Activated B cell treated with CpG ODN at 0.5 μM for 24 hours (primary cell): ENCODE results near the gene TGM6. TPM values are rescaled to one million over a fixed set of nuclear protein-coding genes. Genes with fewer than 3 reads are reported as not detected.

Source experiments
- ATAC-seq: fragments of 200-7000 bp; cut with Tn5 transposase; one replicate; pipeline ENCODE4 v1.10.0; 2021; ENCODE audit warnings: low read depth, mild to moderate bottlenecking, moderate library complexity
- CTCF ChIA-PET: fragments of 350-600 bp; sonication (Branson Sonifier 250); formaldehyde crosslinking; loops from one replicate; lab custom pipeline; 2021; ENCODE audit warnings: antibody characterized with exemption; lab: Charles Lee
- POLR2A ChIA-PET: fragments of 350-600 bp; sonication (Branson Sonifier 250); formaldehyde crosslinking; loops from one replicate; lab custom pipeline; 2021; ENCODE audit warnings: antibody characterized with exemption; lab: Charles Lee
- DNase-seq: peaks from one replicate; pipeline ENCODE4 v3.0.0; 2022
- H3K27ac Mint-ChIP-seq: one replicate; pipeline ENCODE4 v1.8.0; 2020; ENCODE audit warnings: mixed read lengths
- H3K27me3 Mint-ChIP-seq: one replicate; pipeline ENCODE4 v1.8.0; 2021; ENCODE audit warnings: mixed read lengths
- H3K36me3 Mint-ChIP-seq: one replicate; pipeline ENCODE4 v1.8.0; 2021; ENCODE audit warnings: low read depth, mixed read lengths
- H3K4me1 Mint-ChIP-seq: one replicate; pipeline ENCODE4 v1.8.0; 2021; ENCODE audit warnings: mixed read lengths
- H3K4me3 Mint-ChIP-seq: one replicate; pipeline ENCODE4 v1.8.0; 2020; ENCODE audit warnings: mild to moderate bottlenecking, mixed read lengths
- H3K9me3 Mint-ChIP-seq: one replicate; pipeline ENCODE4 v1.8.0; 2020; ENCODE audit warnings: mixed read lengths
- intact Hi-C: fragments of 100-400 bp; cut with micrococcal nuclease; formaldehyde crosslinking; loops from one replicate; pipeline ENCODE4 v1.15.1; 2024
- total RNA-seq: library from RNA; stranded (reverse); gene quantifications from 2 replicates; pipeline ENCODE4 v1.2.3, GENCODE V29; 2022
- TF ChIP-seq, protein P1 (sequence below): fragments of 200-600 bp; IDR thresholded peaks from one replicate; pipeline ENCODE4 v1.8.0; 2022; ENCODE audit warnings: antibody characterized with exemption, mild to moderate bottlenecking

Gene TGM6
- total RNA-seq, 1 donor from 2014 or later: not detected

DNA sequence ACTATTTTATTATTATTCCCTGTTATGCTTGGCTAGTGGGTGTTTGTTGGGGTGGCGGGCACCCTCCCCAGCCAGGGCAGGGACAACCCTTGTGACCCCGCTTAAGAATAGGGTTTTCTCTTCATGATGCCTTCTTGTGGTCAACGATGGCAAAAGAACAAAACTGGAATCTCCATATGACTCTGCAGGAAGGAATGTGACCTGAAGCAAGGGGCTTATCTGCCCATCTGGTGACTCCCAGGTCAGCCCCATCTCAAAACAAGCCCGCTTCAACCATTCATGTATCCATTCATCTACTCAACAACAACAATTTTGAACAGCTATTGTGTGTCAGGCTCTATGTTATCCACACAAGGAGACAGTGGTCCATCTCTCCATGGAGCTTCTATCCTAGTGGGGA lies 30.9 kb upstream of the TGM6 start:
- ATAC-seq: no peak
- Mint-ChIP-seq H3K27me3 (peaks cover 20% of the 10 kb centered on the region), H3K4me1 (peaks cover 3% of the 10 kb centered on the region), H3K36me3 (no peaks in the 10 kb centered on the region), H3K9me3 (peaks cover 2% of the 10 kb centered on the region), H3K4me3 (no peak overlapping the region), H3K27ac (no peak overlapping the region)
- TF ChIP-seq, protein P1, sequence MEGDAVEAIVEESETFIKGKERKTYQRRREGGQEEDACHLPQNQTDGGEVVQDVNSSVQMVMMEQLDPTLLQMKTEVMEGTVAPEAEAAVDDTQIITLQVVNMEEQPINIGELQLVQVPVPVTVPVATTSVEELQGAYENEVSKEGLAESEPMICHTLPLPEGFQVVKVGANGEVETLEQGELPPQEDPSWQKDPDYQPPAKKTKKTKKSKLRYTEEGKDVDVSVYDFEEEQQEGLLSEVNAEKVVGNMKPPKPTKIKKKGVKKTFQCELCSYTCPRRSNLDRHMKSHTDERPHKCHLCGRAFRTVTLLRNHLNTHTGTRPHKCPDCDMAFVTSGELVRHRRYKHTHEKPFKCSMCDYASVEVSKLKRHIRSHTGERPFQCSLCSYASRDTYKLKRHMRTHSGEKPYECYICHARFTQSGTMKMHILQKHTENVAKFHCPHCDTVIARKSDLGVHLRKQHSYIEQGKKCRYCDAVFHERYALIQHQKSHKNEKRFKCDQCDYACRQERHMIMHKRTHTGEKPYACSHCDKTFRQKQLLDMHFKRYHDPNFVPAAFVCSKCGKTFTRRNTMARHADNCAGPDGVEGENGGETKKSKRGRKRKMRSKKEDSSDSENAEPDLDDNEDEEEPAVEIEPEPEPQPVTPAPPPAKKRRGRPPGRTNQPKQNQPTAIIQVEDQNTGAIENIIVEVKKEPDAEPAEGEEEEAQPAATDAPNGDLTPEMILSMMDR: no peak
- DNase-seq: no peak
- intact Hi-C loops: no loop called here
- POLR2A ChIA-PET: no interaction called here
- CTCF ChIA-PET: interaction anchor here (1.5 kb wide), 1 partner anchor 573 kb away, joined by 3 read pairs; no protein-coding TSS in a partner anchor

DNA sequence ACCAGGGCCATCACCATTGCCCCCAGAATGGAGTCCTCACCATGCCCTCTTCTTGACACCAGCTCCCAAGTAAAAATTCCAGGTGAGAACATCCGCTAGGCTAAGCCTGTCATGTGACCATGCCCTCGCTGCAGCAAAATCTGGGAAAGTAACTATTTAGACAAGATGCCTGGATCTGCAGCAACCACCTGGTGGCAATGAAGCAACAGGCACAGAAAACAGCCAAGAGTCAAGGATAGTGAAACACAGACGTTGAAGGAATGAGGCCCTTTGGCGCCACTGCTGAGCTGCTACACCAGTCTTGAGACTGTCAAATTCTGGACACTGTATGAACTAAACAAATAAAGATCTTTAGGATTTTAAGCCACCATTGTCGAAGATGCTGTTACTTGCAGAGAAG lies 30.1 kb upstream of the TGM6 start:
- intact Hi-C loops: loop anchor here (1.0 kb wide), 1 partner anchor 102 kb away; no protein-coding TSS in a partner anchor
- TF ChIP-seq, protein P1: no peak
- ATAC-seq (no peak), DNase-seq (no peak)
- CTCF ChIA-PET: interaction anchor here (0.6 kb wide), 1 partner anchor 246 kb away, joined by 3 read pairs; no protein-coding TSS in a partner anchor
- H3K27ac Mint-ChIP-seq: no peak overlapping the region
- H3K36me3 Mint-ChIP-seq: no peaks in the 10 kb centered on the region
- H3K4me3 Mint-ChIP-seq: no peak overlapping the region
- peaks cover 20% of the 10 kb centered on the region for H3K27me3 Mint-ChIP-seq
- POLR2A ChIA-PET: no interaction called here
- H3K4me1 Mint-ChIP-seq: peaks cover 3% of the 10 kb centered on the region
- peaks cover 2% of the 10 kb centered on the region for H3K9me3 Mint-ChIP-seq

DNA sequence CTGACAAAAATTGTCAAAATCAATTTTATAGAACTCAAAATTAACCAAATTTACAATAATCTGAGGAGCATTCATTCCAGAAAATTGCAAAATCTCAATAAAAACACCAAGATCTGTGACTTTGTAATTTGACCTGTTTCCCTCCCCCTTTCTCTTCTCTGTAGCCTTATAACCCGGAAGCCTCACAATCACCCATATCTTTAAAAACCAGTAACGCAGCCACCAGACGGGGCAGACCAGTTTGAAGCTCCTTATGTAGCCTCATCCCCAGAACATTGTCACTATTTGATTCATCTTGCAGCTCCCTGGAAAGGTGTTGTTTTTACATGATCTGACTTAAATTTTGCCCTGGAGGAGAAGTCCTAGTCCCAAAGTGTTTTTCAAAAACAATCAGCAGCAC lies 27.5 kb upstream of the TGM6 start:
- ChIA-PET CTCF (no interaction called here), POLR2A (no interaction called here)
- no peak for ATAC-seq
- Mint-ChIP-seq H3K9me3 (no peaks in the 10 kb centered on the region), H3K4me1 (peaks cover 3% of the 10 kb centered on the region), H3K27ac (no peak overlapping the region), H3K4me3 (no peak overlapping the region), H3K27me3 (peaks cover 24% of the 10 kb centered on the region), H3K36me3 (no peaks in the 10 kb centered on the region)
- intact Hi-C loops: no loop called here
- no peak for DNase-seq
- TF ChIP-seq, protein P1: no peak

DNA sequence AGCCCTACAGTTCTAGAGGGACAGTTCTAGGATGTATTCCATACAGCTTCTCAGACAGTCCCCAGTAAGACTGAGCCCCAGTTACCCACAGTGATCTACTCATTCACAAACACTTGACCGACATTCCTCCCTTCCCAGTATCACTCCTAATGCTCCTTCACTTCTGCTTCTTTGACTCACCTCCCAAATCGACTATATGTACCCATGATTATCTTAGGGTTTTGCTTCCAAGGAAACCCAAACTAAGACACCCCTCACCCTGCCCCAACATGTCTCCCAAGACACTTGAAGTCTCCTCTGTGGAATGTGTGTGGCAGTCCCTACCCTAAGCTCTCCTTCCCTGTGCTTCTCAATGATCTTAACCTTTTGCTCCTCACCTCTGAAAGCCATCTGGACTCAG lies 23.6 kb upstream of the TGM6 start:
- CTCF ChIA-PET: no interaction called here
- peaks cover 28% of the 10 kb centered on the region for H3K27me3 Mint-ChIP-seq
- no peak for DNase-seq
- H3K36me3 Mint-ChIP-seq: peaks cover 3% of the 10 kb centered on the region
- POLR2A ChIA-PET: no interaction called here
- no peak overlapping the region for H3K4me3 Mint-ChIP-seq
- no peak overlapping the region for H3K27ac Mint-ChIP-seq
- TF ChIP-seq, protein P1: no peak
- intact Hi-C loops: no loop called here
- peaks cover 21% of the 10 kb centered on the region for H3K9me3 Mint-ChIP-seq
- no peak for ATAC-seq
- H3K4me1 Mint-ChIP-seq: no peaks in the 10 kb centered on the region

DNA sequence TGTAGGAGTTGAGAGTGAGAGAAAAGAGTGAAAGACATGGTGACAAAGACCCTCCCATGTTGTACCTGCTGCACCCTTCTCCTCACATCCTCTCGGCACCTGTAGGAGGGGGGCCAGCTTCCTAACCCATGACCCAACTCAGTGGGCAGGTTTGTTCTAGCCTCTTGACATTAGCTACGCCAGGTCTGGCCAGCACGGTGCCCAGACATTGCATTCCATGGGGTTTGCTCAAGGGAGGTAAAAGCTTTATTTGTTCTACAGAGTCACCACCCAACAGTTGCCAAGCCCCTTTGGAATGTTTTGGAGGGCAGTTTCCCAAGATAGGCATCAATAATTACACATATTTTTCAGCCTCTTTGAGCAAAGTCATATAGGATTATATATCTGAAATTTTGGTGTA lies 22.7 kb upstream of the TGM6 start:
- no peak overlapping the region for H3K27ac Mint-ChIP-seq
- peaks cover 21% of the 10 kb centered on the region for H3K9me3 Mint-ChIP-seq
- DNase-seq: no peak
- ChIA-PET POLR2A (no interaction called here), CTCF (no interaction called here)
- TF ChIP-seq, protein P1: no peak
- H3K4me1 Mint-ChIP-seq: no peaks in the 10 kb centered on the region
- intact Hi-C loops: no loop called here
- no peak overlapping the region for H3K4me3 Mint-ChIP-seq
- peaks cover 28% of the 10 kb centered on the region for H3K27me3 Mint-ChIP-seq
- H3K36me3 Mint-ChIP-seq: peaks cover 3% of the 10 kb centered on the region
- no peak for ATAC-seq
